Ovary (tissue), 3 donors: ENCODE results near the gene CTIF.

Experiments used
- EP300 ChIP-seq: sonication (generic); formaldehyde crosslinking; IDR thresholded peaks from one replicate; pipeline ENCODE4 v1.6.1; 2017; ENCODE audit warnings: antibody characterized with exemption
- TF ChIP-seq, protein P1 (sequence below), 3 donors: fragments of 450-650 bp in 2 of 3; fragments of 200-600 bp in 1 of 3; IDR thresholded peaks; one replicate each; pipeline versions ENCODE4 v1.5.1 to v1.8.0; 2016 to 2022; ENCODE audit warnings: antibody characterized with exemption in 3 of 3, mild to moderate bottlenecking in 1 of 3
- donor health status: DM: no; HTN: no; CAD: no.

DNA sequence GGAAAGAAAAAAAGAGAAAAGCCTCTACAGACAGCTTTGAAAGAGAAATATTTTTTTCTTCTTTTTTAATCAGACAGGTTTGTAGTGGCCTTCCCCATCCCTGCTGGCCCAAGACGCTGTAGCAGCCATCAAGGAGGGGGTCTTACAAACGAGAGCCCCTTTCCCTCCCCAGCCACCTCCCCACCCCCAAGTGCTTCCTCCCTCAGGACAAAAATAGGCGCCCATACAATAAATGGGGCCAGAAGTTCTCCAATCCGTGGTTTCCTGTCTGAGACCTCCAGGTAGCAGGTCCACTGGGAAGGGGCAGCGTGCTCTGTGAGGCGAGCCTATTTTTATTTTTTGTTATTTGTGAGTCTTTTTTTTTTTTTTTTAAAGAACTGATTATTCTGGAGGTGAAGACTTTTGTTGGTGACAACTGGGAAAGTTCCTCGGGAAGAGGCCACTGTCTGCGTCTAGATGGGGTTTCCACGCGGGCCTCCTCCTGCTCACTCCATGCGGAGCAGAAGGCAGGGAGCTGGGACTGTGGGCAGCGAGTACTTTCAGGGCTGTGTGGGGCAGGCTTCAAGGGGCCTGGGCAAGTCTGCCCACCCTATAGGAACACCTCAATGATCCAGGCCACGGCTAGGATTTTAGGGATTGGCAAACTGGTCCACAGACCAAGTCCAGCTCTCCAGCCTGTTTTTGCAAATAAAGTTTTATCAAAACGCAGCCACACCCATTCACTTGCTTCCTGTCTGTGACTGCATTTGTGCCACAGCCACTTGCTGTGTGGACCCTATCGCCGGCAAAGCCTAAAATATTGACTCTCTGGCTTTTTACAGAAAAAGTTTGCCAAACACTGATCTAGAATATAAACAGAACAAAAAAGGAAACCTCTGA lies 139.6 kb downstream of the CTIF start:
- TF ChIP-seq, protein P1, sequence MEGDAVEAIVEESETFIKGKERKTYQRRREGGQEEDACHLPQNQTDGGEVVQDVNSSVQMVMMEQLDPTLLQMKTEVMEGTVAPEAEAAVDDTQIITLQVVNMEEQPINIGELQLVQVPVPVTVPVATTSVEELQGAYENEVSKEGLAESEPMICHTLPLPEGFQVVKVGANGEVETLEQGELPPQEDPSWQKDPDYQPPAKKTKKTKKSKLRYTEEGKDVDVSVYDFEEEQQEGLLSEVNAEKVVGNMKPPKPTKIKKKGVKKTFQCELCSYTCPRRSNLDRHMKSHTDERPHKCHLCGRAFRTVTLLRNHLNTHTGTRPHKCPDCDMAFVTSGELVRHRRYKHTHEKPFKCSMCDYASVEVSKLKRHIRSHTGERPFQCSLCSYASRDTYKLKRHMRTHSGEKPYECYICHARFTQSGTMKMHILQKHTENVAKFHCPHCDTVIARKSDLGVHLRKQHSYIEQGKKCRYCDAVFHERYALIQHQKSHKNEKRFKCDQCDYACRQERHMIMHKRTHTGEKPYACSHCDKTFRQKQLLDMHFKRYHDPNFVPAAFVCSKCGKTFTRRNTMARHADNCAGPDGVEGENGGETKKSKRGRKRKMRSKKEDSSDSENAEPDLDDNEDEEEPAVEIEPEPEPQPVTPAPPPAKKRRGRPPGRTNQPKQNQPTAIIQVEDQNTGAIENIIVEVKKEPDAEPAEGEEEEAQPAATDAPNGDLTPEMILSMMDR (IDR thresholded peaks at IDR 0.05): no peak
- no peak for TF ChIP-seq EP300
